ENCODE data around the gene SELENOK.
"Not testable (repeated sequence)": the region's sequence is repeated elsewhere in the genome, so short reads cannot be mapped to it uniquely, and the experiment has no call there.

Gene SELENOK

DNA sequence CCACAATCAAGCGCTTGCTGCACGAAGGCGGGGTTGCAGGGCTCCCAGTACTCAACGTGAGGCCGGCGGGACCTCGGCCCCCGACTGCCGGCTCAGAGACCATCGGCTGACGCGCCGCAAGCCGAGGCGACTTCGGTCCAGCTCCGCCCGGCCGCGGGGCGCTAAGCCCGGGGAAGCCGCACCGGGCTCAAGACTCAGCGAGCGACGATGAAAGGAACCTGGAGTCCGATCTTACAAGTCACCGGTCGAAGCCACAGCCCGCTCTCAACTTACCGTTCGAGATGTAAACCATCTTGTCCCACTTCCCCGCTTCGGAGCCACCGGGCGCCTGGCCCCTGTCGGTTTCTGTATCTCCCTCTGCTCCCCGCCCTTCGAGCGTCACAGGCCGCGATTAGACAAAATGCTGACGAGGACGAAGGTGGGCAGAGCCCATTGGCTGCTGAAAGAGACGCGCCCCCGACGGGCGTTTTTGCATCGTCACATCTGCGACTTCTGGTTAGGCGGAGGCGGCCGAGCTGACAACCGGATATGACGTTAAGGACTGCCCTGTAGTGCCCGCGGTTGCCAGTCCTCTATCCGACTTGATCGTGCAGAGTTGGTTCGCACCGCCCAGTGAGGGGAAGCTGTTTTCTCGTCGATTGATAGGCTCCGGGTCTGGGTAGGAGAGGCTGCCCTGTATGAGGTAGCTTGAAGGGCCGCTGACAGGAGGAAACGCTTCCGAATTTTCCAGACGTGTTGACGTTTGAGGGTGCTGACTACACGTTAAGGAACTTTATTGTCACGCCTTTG lies at the start of gene SELENOK:
Gene SELENOK, minus strand, starts transcription at position 363 of the 789 bp plus-strand sequence.
- peak; percentile 95 for DNase-seq

DNA sequence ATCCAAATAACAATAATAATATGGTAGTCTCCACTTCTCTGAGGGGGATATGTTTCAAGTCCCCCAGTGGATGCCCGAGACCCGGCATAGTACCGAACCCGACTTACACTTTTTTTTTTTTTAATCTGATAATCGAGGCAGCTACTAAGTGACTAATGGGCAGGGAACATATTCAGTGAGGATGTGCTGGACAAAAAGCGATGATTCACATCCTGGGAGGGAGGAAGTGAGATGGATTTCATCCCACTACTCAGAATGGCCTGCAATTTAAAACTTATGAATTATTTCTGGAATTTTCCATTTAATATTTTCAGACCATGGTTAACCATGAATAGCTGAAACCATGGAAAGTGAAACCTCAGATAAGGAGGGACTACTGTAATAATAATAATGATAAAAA lies 49.5 kb upstream of the SELENOK start:
- DNase-seq, result no peak

DNA sequence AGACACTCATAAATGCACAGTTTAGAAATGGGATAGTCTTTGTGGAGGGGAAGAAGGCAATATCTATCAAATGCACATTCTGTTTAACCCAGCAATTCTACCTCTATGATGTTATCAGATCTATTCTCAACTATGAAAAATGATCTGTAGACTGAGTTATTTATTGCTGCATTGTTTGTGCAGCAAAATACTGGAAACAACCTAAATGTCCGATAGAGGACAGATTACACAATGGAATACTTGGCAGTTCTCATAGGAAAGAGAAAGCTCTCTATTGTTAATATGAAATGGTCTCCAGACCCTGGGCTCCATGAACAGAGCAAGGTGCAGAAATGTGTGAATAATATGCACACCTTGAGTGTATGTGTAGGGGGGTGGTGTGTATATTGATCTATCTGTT lies 49.0 kb upstream of the SELENOK start:
- no peak for DNase-seq

DNA sequence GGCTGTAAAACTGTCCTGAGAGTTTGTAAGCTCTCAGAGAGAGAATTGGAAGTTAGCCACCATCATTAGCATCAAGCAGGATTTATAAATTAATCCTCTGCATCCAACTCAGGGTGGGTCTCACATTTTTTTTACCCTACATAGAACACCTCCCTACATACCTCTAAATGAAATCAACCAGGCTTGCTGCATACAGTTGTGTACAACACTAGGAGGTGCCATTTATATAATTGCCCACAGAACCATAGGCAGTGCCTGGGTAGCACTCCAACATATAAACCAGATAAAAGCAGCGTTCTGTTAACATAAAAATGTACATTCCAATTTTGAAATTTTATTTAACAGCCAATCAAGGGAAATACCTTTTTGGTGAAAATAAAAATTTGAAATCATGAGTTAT lies 48.2 kb upstream of the SELENOK start:
- no peak for DNase-seq

DNA sequence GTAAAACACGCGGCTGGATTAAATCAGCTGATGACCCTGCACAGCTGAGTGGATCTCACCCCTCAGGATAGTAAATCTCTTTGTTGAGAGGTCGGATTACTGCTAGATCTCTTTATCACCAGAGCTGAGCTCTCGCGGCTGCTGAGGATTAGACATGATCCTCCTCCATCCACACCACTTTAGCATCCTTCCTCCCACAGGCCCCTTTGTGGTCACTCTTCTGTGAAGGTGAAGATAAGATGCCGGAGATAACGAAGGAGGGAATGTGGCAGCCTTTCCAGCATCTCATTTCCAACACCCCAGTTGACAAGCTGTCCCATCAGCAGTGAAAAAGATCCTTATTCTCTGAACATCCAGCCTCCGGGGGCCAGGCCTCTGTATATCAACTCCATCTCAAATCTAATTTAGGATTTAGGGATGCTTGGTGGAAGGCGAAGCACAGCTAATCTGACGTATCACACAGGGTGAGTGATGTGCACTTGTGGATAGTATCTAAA lies 47.5 kb upstream of the SELENOK start:
- DNase-seq, result no peak

DNA sequence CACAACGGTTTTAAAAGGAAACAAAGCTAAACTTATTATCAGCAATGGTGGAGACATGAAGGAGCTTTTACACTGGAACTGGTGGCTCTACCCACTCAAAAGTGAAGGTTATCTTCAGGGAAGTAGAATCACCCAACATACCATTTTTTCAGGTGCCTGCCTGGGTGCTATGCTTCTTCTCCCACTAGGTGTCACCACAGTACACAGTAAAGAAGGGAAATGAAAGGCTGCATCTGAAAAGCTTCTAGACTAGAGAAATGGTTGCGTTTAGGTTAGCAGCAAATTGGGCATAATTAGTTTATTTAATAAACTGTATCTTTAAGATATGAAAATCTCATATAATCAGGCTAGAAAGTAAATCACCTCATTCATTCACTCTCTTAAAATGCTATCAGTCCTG lies 47.0 kb upstream of the SELENOK start:
- DNase-seq, result peak; percentile 48

DNA sequence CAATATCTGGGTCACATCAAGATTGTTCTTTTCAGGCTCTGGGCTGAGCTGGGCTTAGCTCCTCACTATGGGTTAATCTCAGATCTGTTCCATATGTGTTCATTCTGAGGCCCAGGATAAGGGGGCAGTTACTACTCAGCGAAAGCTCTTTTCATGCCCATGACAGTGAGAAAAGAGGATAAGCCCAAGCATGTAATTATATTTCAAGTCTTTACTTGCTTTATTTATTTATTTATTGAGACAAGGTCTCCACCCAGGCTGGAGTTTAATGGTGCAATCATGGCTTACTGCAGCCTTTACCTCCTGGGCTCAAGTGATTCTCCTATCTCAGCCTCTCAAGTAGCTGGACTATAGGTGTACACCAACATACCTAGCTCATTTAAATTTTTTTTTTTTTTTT lies 44.7 kb upstream of the SELENOK start:
- no peak for DNase-seq

DNA sequence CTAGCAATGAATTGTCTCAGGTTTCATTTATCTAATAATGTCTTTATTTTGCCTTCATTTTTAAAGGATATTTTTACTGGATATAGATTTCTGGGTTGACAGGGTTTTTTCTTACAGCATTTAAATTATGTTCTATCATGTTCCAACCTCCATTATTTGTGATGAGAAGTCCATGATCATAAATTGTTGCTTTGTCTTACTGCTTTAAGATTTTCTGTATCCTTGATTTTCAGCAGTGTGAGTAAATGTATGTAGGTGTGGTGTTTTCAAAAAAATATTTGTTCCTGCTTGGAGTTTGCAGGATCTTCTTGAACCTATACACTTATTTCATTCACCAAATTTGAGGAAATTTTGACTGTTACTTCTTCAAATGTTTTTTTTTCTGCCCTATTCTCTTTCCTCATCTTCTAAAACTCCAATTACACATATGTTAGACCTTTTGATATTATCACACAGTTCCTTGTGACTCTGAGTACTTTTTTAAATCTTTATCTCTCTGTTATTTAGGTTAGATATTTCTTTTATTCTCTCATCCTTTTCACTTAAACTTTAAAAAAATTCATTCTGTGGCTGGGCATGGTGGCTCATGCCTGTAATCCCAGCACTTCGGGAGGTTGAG lies 43.7 kb upstream of the SELENOK start:
- DNase-seq, result no peak

DNA sequence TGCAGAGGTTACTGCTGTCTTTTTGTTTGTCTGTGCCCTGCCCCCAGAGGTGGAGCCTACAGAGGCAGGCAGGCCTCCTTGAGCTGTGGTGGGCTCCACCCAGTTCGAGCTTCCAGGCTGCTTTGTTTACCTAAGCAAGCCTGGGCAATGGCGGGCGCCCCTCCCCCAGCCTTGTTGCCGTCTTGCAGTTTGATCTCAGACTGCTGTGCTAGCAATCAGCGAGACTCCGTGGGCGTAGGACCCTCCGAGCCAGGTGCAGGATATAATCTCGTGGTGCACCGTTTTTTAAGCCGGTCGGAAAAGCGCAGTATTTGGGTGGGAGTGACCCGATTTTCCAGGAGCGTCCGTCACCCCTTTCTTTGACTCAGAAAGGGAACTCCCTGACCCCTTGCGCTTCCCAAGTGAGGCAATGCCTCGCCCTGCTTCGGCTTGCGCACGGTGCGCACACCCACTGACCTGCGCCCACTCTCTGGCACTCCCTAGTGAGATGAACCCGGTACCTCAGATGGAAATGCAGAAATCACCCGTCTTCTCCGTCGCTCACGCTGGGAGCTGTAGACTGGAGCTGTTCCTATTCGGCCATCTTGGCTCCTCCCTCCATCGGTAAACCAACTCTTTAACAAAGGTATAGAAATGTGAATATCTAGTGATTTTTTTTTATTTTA lies 35.7 kb upstream of the SELENOK start:
- DNase-seq, result not testable (repeated sequence)

DNA sequence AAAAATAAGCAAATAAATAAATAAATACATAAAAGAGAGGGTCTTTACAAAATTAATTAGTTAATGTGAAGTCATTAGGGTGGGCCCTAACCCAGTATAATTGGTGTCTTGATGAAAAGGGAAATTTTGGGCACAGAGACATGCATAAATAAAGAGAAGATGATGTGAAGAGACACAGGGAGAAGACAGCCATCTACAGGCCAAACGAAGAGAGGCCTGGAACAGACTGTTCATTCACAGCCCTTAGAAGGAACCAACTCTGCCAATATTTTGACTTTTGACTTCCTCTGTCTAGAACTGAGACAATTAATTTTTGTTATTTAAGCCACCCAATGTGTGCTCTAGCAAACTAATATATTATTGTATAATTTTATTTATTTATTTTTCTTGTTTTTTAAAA lies 29.6 kb upstream of the SELENOK start:
- no peak for DNase-seq

DNA sequence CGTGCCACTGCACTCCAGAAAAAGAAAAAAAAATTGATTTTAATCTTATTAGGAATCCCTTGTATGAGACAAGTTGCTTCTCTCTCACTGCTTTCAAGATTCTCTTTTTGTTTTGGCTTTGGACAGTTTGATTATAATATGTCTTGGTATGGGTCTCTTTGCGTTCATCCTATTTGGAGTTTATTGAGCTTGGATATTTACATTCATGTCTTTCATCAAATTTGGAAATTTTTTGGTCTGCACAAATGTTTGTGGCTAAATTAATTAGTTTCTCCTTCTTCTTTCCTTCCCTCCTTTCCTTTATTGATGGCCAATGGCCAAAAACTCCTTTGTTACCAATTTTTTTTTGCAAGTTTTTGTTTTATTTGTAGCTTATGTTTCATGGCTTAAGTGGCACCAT lies 28.1 kb upstream of the SELENOK start:
- DNase-seq, result no peak

DNA sequence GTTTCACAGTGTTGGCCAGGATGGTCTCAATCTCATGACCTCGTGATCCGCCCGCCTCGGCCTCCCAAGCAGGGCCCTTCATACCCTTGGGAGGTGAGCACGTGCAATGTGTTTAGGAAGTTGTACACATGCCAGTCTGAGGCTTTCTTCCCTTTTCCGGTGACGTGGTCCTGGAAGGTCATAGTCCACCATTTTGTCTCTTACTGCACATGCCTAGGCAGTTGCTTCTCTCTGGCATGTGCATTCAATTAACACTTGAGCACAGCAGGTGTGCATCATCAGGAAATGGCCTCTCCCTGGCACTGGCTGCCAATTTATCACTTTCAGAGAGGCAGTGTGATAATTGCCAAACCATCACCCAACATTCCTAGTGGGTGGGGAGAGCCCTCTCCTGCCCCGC lies 21.7 kb upstream of the SELENOK start:
- DNase-seq, result no peak

DNA sequence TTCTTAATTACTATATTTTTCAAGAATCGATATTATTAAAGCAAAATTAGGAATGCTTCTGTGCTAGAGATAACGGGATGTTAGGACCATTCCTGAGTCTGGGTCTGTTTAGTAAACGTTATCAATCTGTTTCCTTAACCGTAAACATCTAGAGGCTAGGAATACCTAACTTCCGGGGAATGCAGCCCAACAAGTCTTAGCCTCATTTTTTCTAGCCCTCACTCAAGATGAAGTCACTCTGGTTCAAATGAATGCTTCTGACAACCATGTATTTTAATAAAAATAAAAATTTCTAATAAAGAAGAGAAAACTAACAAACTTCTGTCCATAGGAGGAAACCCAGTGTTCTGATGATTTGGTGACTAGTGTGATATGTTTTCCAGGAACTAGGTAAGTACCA lies 11.1 kb upstream of the SELENOK start:
- no peak for DNase-seq

DNA sequence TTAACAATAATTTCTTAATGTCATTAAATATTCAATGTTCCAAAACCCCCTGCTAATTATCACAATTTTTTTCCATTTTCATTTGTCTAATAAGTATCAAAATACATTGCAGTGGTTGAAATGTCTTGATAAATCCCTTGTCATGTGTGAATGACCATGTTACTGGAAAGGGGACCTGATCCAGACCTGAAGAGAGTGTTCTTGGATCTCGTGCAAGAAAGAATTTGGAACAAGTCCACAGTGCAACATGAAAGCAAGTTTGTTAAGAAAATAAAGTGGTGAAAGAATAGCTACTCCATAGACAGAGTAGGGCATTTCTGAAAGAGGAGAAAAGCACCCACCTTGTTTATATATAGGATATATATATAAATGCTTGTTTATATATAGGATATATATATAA lies 10.4 kb upstream of the SELENOK start:
- no peak for DNase-seq

DNA sequence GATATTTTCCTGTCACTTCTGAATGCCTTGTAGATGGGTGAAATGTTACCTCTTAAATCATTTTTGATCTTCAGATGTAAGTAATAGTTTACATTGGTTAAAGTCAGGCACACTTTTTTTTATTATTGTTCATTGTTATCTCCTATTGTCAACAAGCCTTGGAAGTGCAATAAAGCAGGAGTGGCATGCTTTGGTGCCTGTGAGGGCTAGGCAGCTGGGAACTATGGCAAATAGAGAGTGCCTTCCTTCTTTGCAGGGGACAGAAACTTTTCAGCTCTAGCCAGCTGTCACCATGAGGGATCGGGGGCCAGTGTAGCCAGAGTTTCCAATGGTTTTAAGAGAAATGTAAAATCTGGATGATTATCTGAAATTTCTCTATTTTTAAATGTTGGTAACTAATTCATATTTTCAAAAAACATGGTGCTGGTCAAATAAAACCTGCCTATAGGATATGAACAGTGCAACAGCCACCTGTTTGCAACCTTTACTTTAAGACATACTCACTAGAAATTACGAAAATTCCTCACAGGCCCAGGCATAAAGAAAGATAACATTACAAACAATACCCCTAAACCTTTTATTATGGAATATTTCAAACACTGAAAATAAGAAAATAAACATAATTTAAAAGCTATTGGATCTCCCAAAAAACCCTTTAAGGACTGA lies 9.1 kb upstream of the SELENOK start:
- DNase-seq, result no peak

DNA sequence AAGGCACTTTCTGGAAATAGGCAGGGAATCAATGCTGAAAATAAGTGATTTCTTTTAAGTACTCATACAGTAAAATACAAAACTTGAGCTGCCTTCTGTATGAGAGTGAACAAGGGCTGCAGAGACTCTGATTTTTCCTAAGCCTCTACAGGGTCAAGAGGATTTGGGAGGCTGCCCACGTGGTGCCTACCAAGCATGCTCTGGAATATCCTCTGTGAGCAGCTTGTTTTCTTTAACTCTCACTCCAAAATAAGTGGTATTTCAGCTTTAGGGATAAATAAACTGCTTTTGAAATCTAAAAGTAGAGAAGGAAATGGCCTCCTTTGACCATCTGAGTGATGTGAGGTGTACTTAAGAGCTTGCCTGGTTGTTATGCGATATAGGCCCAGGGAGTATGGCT lies 8.1 kb upstream of the SELENOK start:
- DNase-seq, result no peak

DNA sequence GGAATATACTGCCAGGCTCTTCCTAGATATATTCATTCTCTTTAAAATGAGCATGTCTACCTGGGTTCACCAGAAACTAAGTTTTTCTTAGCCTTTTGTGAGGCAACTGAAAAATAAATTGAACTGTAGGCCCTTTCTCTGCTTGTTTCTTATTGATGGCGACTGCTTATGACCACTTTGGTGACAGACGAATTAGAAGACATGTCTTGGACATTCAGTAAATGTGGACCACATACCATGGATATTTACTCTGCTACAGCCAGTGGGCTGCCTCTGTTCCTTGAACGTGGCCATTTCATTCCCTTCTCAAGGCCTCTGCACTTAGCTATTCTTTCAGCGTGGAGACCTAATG lies 603 bp upstream of the SELENOK start:
- no peak for DNase-seq

DNA sequence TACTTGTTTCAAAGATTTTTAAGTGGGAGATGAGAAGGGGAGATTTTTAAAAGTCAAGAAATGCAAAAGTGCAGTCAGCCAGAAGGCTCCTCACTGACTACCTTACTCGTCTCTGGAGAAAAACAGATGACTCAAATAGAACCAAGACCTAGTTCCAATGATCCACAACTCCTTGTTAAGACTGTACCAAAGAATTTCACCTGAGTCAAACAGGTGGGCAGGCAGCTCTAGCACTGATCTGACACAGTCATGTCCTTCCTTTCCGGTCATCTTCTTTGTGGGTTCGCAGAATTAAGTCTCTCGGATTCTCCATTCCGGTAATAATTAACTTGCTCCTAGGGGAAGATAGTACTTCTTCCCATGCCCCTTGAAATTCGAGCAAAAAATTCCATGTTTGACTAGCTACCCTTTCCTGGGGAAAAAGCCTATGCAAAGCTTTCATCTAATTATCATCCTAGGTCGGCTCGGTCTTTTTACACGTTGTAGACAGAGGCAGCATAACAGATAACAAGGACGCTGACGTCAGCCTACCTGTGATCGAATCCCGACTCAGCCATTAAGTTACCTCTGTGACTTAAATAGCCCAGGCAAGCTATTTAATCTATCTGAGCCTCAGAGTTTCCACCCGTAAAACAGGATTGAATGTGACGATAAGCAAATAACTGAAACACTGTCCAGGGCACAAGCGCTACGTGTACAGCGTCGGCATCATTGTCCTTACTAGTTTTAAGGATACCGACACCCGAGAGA lies 758 bp downstream of the SELENOK start:
- DNase-seq, result peak; percentile 20

DNA sequence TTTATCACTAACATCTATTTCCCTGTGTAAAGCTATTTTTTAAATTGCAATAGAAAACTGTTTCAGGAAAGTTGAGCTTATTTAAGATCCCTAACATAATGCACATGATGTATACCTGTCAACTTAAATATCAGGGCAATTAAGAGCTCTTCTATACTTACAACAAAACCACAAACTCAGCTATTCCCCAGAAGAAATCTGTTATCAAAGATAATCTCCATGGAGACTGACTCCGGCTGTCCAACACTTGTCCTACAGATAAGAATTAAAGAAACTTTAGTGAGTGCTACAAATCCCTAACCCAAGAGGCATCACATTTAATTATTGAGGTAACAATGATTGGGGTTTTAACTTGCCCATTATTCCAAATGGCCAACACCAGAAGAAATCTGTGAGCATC lies 3.4 kb downstream of the SELENOK start:
- DNase-seq, result no peak

DNA sequence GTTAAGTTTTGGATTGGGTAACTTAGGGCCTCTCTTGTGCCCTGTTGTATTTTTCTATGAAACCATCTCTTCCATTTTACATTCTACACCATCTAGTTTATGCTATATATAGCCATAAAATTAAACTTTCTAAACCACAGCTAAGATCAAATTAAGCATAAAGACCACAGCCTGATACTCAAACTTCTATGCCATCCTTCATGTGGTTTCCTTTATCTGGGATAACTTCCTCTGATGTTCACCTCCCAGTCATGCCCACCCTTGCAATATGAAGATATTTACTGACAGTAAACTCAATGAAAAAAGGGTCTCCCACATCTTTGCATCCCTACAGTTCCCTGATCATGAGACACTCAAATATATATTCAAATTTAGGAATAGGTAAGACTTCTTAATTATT lies 4.2 kb downstream of the SELENOK start:
- no peak for DNase-seq

DNA sequence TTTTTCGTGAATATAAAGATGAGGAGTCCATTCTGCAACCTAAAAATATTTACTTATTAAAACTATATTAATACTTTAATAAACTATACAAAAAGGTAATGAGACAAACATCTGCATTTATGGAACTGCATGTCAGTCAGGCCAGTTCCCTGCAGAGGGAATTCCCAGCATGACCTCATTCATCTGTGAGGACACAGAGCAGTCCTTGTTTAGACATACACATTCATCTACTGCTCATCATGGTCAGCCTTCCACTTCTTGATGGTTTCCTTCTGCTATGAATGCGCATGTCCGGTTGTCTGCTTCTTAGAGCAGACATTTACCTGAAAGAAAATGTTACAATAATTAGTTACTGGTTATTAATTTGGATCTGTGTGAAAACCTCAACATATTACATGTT lies 6.4 kb downstream of the SELENOK start:
- no peak for DNase-seq

DNA sequence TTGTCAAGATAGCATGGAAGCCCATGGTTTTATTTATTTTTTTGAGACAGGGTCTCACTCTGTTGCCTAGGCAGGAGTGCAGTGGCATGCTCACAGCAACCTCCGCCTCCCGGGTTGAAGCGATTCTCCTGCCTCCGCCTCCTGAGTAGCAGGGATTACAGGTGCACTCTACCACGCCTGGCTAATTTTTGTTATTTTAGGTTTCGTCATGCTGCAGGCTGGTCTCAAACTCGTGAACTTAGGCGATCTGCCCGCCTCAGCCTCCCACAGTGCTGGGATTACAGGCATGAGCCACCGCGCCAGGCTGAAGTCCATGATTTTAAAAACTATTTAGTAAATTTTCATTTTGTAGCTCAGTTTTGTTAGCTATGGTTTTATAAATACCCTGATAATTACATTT lies 7.0 kb downstream of the SELENOK start:
- no peak for DNase-seq

DNA sequence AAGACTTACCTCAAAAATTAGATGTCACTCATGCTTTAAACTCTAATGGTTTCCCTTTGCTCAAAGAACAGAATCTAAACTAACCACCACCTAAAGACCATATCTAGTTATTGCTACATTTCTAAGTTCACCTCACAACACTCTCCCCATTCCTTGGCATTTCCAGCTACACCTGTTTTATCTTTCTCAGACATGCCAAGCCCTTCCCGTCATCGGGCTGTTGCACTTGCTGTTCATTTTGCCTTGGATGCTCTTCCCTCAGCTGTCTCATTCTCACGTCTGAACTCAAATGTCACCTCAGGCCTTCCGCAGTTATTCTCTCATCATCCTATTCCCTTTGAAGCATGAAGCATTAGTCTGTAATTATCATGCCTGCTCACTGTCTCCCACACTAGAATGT lies 8.7 kb downstream of the SELENOK start:
- no peak for DNase-seq

Measured in NCI-H510A treated with DMSO at 0.1 percent for 48 hours (cell line).